HFF-Myc (cell line): Measurements from ENCODE around the gene PALLD.

ENCODE experiments used
- DNase-seq: peaks from one replicate; pipeline ENCODE4 v3.0.0-alpha.2; 2011; ENCODE audit warnings: low read depth; ENCODE audit errors: extremely low read depth
- H3K4me3 ChIP-seq: replicated peaks from 2 replicates; pipeline ENCODE4 v1.5.1; 2011; ENCODE audit warnings: low read depth, mild to moderate bottlenecking, control low read depth, low read length
- TF ChIP-seq, protein P1 (sequence below): IDR thresholded peaks from 2 replicates; pipeline ENCODE4 v1.5.1; 2012; ENCODE audit warnings: mild to moderate bottlenecking, low read depth, low read length, control low read depth; ENCODE audit errors: missing control alignments

Gene PALLD

DNA sequence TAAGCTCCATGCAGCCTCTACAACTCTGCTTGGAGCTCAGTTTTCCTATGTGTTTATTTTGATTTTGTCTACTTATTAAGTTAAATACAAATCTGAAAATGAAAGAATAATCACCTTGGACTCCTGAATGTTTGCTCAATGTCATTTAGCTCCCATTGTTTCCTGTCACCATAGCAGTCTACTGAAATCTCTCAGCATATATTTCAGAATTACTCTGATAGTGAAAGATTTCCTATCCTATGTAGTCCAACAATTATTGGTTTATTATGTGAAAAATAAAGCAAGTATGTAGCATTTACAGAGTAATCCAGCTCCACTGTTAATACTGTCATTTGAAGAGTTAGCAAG lies 344.8 kb downstream of the PALLD start:
- no peak overlapping the region for H3K4me3 ChIP-seq
- TF ChIP-seq, protein P1, sequence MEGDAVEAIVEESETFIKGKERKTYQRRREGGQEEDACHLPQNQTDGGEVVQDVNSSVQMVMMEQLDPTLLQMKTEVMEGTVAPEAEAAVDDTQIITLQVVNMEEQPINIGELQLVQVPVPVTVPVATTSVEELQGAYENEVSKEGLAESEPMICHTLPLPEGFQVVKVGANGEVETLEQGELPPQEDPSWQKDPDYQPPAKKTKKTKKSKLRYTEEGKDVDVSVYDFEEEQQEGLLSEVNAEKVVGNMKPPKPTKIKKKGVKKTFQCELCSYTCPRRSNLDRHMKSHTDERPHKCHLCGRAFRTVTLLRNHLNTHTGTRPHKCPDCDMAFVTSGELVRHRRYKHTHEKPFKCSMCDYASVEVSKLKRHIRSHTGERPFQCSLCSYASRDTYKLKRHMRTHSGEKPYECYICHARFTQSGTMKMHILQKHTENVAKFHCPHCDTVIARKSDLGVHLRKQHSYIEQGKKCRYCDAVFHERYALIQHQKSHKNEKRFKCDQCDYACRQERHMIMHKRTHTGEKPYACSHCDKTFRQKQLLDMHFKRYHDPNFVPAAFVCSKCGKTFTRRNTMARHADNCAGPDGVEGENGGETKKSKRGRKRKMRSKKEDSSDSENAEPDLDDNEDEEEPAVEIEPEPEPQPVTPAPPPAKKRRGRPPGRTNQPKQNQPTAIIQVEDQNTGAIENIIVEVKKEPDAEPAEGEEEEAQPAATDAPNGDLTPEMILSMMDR = no peak
- no peak for DNase-seq

DNA sequence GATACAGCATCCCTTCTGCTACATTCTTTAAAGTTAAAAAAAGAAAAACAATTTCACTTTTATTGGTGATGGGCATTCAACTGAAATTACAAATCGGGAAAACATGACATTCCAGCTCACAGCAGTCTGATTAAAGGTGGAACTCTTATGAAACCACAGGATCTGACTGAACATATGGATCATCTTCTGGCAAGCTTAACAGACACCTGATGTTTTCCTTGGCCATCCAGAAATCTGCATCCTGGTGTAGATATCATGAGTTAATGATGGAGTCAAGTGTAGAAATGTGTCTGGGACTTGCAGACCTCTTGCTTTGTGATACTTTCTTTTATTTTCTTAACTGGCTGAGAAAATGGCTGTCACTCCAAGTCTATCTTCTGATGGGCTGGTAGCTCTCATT lies 345.3 kb downstream of the PALLD start:
- no peak overlapping the region for H3K4me3 ChIP-seq
- DNase-seq = no peak
- TF ChIP-seq, protein P1 = no peak

DNA sequence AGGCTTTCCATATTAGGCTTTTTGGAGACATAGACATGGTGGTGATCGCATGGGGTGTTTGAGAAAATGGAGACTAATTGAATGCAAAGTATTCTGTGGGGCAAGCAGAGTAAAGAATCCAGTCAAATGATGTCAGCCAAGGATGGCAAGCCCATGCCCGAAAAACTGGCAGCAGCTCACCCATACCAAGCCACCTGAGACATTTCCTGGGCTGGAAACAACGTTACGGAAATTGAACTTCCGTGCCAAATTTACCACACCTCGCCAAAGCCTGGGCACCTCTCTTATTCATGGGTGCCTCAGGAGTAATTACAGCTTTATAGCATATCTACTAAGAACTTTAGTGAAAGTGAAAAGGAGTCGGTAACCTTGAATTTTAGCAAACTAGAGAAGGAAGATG lies 346.8 kb downstream of the PALLD start:
- DNase-seq = no peak
- no peak overlapping the region for H3K4me3 ChIP-seq
- TF ChIP-seq, protein P1 = no peak

DNA sequence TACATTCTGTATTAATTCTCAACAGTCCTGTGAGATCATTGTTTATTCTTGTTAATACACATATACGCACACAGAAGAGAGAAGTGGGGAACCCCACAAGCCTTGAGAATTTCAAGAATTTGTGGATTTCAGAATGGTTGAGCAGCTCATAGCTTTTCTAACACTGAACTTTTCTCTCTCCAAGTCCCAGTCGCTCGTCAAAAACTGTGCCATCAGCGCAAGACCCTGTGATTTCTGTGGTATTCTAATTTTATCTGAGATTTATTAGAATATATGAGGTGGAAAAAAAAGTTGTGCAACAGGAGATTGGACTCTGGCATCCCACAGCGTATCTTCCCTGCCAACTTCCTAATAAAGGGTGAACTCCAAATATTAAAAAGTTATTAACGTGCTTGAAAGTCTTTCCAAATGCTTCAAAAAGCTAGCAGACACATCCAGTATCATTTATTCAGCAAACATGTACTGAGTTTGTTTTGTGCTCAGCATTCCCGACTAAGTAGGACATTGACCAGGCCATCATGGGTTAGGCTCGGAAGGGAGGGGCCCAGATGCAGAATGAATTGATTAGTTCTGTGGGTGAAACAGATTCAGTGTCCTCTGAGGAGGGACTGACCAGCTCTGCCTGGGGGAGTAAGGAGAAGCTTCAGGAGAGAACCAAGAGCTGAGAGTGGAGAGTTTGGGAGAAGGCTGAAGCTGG lies 347.6 kb downstream of the PALLD start:
- no peak for DNase-seq
- TF ChIP-seq, protein P1 = no peak
- H3K4me3 ChIP-seq = no peak overlapping the region

DNA sequence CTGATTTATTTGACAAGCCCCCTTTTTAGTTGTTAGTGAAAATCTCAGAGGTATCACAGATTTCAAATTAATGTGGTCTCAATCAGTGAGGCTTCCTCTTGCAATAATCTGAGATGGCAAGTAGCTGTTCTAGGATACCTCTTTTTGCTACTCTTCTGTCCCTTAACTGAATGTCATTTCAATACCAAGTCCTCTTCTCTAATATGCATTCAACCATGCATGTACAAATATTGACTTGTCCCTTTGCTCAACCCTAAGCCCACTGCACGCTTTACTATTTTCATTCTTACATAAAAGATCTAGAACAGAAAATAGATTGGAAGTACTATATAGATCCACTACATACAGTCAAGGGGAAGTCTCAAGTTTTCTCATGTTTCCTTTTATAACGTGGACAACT lies 349.0 kb downstream of the PALLD start:
- TF ChIP-seq, protein P1 = no peak
- no peak overlapping the region for H3K4me3 ChIP-seq
- no peak for DNase-seq

DNA sequence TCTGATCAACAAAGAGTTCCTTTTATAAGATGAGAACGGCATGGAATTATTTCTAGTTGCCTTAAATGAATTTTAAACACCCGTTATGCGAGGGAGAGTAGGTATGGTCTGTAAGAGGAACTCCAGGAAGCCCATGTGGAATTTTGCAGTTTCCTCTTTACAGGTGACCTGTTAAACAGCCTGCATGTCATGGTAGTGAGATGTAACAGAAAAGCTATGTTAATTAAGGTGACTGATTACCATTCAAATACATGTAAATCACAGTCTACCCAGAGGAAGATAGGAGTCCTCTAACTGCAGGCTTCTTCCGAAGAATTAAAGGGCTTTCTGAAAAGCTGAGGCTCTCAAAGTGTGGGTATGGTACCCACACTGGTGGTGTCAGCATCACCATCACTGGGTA lies 349.6 kb downstream of the PALLD start:
- TF ChIP-seq, protein P1 = no peak
- no peak overlapping the region for H3K4me3 ChIP-seq
- no peak for DNase-seq
